Measurements from ENCODE around the gene SESTD1.

GRCh38 chr2:179222076-179222475 lies 42.6 kb downstream of the SESTD1 start:
- TF ChIP-seq RAD21 (IDR thresholded peaks at IDR 0.05; ENCODE audit: low read depth), result no peak
- TF ChIP-seq EZH2 (IDR thresholded peaks at IDR 0.05), result no peak
- no peak for TF ChIP-seq CTCF (IDR thresholded peaks at IDR 0.05 in 2 of 3, conservative IDR thresholded peaks at IDR 0.05 in 1 of 3; ENCODE audit: borderline replicate concordance in 1 of 3, insufficient read depth in 1 of 3, low read depth in 2 of 3, low read length in 2 of 3)
- TF ChIP-seq CEBPB (IDR thresholded peaks at IDR 0.05; ENCODE audit: low read depth), result no peak
- no peak for TF ChIP-seq JUND (IDR thresholded peaks at IDR 0.05)
- no peak for TF ChIP-seq POLR2A (IDR thresholded peaks at IDR 0.05; ENCODE audit: borderline replicate concordance, extremely low read depth, insufficient read depth, insufficient read length)

Data from HCT116 (cell line).